ENCODE results near the gene CDC73.

- TF ChIP-seq, protein P1, sequence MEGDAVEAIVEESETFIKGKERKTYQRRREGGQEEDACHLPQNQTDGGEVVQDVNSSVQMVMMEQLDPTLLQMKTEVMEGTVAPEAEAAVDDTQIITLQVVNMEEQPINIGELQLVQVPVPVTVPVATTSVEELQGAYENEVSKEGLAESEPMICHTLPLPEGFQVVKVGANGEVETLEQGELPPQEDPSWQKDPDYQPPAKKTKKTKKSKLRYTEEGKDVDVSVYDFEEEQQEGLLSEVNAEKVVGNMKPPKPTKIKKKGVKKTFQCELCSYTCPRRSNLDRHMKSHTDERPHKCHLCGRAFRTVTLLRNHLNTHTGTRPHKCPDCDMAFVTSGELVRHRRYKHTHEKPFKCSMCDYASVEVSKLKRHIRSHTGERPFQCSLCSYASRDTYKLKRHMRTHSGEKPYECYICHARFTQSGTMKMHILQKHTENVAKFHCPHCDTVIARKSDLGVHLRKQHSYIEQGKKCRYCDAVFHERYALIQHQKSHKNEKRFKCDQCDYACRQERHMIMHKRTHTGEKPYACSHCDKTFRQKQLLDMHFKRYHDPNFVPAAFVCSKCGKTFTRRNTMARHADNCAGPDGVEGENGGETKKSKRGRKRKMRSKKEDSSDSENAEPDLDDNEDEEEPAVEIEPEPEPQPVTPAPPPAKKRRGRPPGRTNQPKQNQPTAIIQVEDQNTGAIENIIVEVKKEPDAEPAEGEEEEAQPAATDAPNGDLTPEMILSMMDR (IDR thresholded peaks at IDR 0.05; ENCODE audit: low read depth, low read length), result no peak
- TF ChIP-seq EZH2phosphoT487 (IDR thresholded peaks at IDR 0.05; ENCODE audit: low read depth), result no peak
These were observed 100.3 kb downstream of the CDC73 start for GRCh38 chr1:193222056-193222615.

Data from OCI-LY3 (cell line).